Measurements from ENCODE around the gene GPRC5D. TPM values are rescaled to one million over a fixed set of nuclear protein-coding genes. Genes with fewer than 3 reads are reported as not detected.

The GPRC5D gene
- total RNA-seq, 1 experiment from 2014 or later, result 0.33 TPM

GRCh38 chr12:12984149-12984548 lies 32.2 kb upstream of the GPRC5D start:
- H3K9me3 Mint-ChIP-seq, result no peaks in the 10 kb centered on the region
- peak overlapping the region; percentile 58; the same call in 1 of the 2 replicates for H3K27ac Mint-ChIP-seq
- ATAC-seq (no peak), DNase-seq (ENCODE audit: low spot score) (no peak)
- CTCF ChIA-PET, result interaction anchor here (0.6 to 4.2 kb wide), 7 partner anchors 8 to 228 kb away, joined by 3 to 17 read pairs (median 5); no protein-coding TSS in a partner anchor
- H3K27me3 Mint-ChIP-seq (ENCODE audit: low read depth), result no peaks in the 10 kb centered on the region
- TF ChIP-seq ZNF512 (CRISPR knock-in tag; IDR thresholded peaks at IDR 0.05; ENCODE audit: borderline replicate concordance) (no peak), ZNF671 (CRISPR knock-in tag; IDR thresholded peaks at IDR 0.05) (no peak), NR2C2 (CRISPR knock-in tag; IDR thresholded peaks at IDR 0.05) (no peak), MYBL2 (CRISPR knock-in tag; IDR thresholded peaks at IDR 0.05) (no peak), AFF4 (CRISPR knock-in tag; IDR thresholded peaks at IDR 0.05; ENCODE audit: borderline replicate concordance) (no peak), SMAD4 (CRISPR knock-in tag; IDR thresholded peaks at IDR 0.05) (no peak), TEAD1 (CRISPR knock-in tag; IDR thresholded peaks at IDR 0.05) (no peak), ATF3 (CRISPR knock-in tag; conservative IDR thresholded peaks at IDR 0.05) (no peak), AR (CRISPR knock-in tag; IDR thresholded peaks at IDR 0.05) (no peak), SMAD3 (CRISPR knock-in tag; IDR thresholded peaks at IDR 0.05; ENCODE audit: borderline replicate concordance) (no peak), KAT7 (CRISPR knock-in tag; IDR thresholded peaks at IDR 0.05; ENCODE audit: borderline replicate concordance) (no peak), JAZF1 (CRISPR knock-in tag; IDR thresholded peaks at IDR 0.05) (no peak), ELF4 (CRISPR knock-in tag; IDR thresholded peaks at IDR 0.05; ENCODE audit: low read depth) (no peak), ZNF416 (CRISPR knock-in tag; IDR thresholded peaks at IDR 0.05) (no peak), ZNF263 (CRISPR knock-in tag; IDR thresholded peaks at IDR 0.05; ENCODE audit: low read depth) (no peak), ZNF423 (CRISPR knock-in tag; IDR thresholded peaks at IDR 0.05) (no peak)
- TF ChIP-seq, protein P1, sequence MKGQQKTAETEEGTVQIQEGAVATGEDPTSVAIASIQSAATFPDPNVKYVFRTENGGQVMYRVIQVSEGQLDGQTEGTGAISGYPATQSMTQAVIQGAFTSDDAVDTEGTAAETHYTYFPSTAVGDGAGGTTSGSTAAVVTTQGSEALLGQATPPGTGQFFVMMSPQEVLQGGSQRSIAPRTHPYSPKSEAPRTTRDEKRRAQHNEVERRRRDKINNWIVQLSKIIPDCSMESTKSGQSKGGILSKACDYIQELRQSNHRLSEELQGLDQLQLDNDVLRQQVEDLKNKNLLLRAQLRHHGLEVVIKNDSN (CRISPR knock-in tag; IDR thresholded peaks at IDR 0.05), result no peak
- TF ChIP-seq, protein P2, sequence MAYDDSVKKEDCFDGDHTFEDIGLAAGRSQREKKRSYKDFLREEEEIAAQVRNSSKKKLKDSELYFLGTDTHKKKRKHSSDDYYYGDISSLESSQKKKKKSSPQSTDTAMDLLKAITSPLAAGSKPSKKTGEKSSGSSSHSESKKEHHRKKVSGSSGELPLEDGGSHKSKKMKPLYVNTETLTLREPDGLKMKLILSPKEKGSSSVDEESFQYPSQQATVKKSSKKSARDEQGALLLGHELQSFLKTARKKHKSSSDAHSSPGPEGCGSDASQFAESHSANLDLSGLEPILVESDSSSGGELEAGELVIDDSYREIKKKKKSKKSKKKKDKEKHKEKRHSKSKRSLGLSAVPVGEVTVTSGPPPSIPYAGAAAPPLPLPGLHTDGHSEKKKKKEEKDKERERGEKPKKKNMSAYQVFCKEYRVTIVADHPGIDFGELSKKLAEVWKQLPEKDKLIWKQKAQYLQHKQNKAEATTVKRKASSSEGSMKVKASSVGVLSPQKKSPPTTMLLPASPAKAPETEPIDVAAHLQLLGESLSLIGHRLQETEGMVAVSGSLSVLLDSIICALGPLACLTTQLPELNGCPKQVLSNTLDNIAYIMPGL (CRISPR knock-in tag; IDR thresholded peaks at IDR 0.05), result no peak
- peaks cover 39% of the 10 kb centered on the region for H3K36me3 Mint-ChIP-seq
- POLR2A ChIA-PET, result no interaction called here
- peaks cover 18% of the 10 kb centered on the region for H3K4me1 Mint-ChIP-seq
- H3K4me3 Mint-ChIP-seq, result no peak overlapping the region

All from WTC11 (cell line).